GM12878 (cell line): ENCODE data around the gene TFAP2B. TPM values are rescaled to one million over a fixed set of nuclear protein-coding genes. Genes with fewer than 3 reads are reported as not detected.

Source experiments
- BHLHE40 ChIP-seq, 2 experiments: fragments of 450-650 bp in 1 of 2; IDR thresholded peaks; 2 replicates each; pipeline ENCODE4 v1.6.1; 2011 to 2017; ENCODE audit warnings: low read depth in 2 of 2, borderline replicate concordance in 1 of 2, improper control_type of control experiment in 1 of 2, low read length in 1 of 2, mild to moderate bottlenecking in 1 of 2
- BRCA1 ChIP-seq: IDR thresholded peaks from 2 replicates; pipeline ENCODE4 v1.6.1; 2011; ENCODE audit warnings: low read depth, low read length, improper control_type of control experiment
- CBFB ChIP-seq: IDR thresholded peaks from 2 replicates; pipeline ENCODE4 v1.6.1; 2016; ENCODE audit warnings: antibody characterized with exemption, low read depth
- HCFC1 ChIP-seq: fragments of 150-350 bp; IDR thresholded peaks from 2 replicates; pipeline ENCODE4 v1.6.1; 2014; ENCODE audit warnings: low read length
- PBX3 ChIP-seq: IDR thresholded peaks from 2 replicates; pipeline ENCODE4 v1.6.1; 2011; ENCODE audit warnings: mild to moderate bottlenecking, low read depth, low read length, moderate library complexity; ENCODE audit not compliant: insufficient replicate concordance
- RBBP5 ChIP-seq: fragments of 200-600 bp; sonication (generic); conservative IDR thresholded peaks from 2 replicates; pipeline ENCODE4 v1.6.1; 2016
- RCOR1 ChIP-seq: conservative IDR thresholded peaks from 2 replicates; pipeline ENCODE4 v1.6.1; 2012; ENCODE audit warnings: low read depth, low read length, improper control_type of control experiment
- RFX5 ChIP-seq: IDR thresholded peaks from 2 replicates; pipeline ENCODE4 v1.6.1; 2011; ENCODE audit warnings: low read depth, low read length, improper control_type of control experiment
- SRF ChIP-seq, 2 experiments: IDR thresholded peaks; 2 replicates each; pipeline ENCODE4 v1.6.1; 2011; ENCODE audit warnings: low read depth in 2 of 2, low read length in 2 of 2, mild to moderate bottlenecking in 1 of 2, moderate library complexity in 1 of 2
- STAT3 ChIP-seq: IDR thresholded peaks from 2 replicates; pipeline ENCODE4 v1.6.1; 2011; ENCODE audit warnings: low read depth, low read length, improper control_type of control experiment
- USF1 ChIP-seq: IDR thresholded peaks from 2 replicates; pipeline ENCODE4 v1.6.1; 2011; ENCODE audit warnings: borderline replicate concordance, low read depth, mild to moderate bottlenecking, moderate library complexity, mixed read lengths, low read length; ENCODE audit not compliant: insufficient read depth; ENCODE audit errors: extremely low read length
- WRNIP1 ChIP-seq: IDR thresholded peaks from 2 replicates; pipeline ENCODE4 v1.6.1; 2011; ENCODE audit warnings: low read depth, low read length, improper control_type of control experiment, borderline replicate concordance
- ZNF24 ChIP-seq: fragments of 450-650 bp; IDR thresholded peaks from 2 replicates; pipeline ENCODE4 v1.6.1; 2017; ENCODE audit warnings: antibody characterized with exemption, mild to moderate bottlenecking
- polyA plus RNA-seq, 11 experiments: library from polyadenylated mRNA; depleted of rRNA in 4 of 11; unstranded in 6 of 11; stranded (reverse) in 5 of 11; fragments of >200 nt; fragmentation: Nextera tagmentation in 4 of 11; fragmentation: Illumina TruSeq in 1 of 11; extraction: Ambion mirVana in 4 of 11; extraction: Trizol in 1 of 11; gene quantifications; 1 replicate in 1 of 11; 2 replicates in 10 of 11; pipeline versions ENCODE4 v1.2.1 to v1.2.3, GENCODE V29; 2011 to 2016; ENCODE audit warnings: inconsistent platforms in 2 of 11, missing spikeins in 2 of 11, low read depth in 1 of 11
- total RNA-seq, 4 experiments: library from RNA; depleted of rRNA in 3 of 4; stranded (reverse); fragments of >200 nt in 3 of 4; fragmentation: Illumina TruSeq in 1 of 4; extraction: Trizol in 1 of 4; gene quantifications; 2 replicates each; pipeline versions ENCODE4 v1.2.1 to v1.2.3, GENCODE V29; 2013 to 2021

Gene TFAP2B
- total and polyA plus RNA-seq, 10 of the 15 experiments (the other 5 are each of a cell fraction or from before 2014, with no cell fraction given) = 0.03 to 0.15 (median 0.07) TPM; not detected in 5

- TF ChIP-seq PBX3 = no peak
- TF ChIP-seq RBBP5 = no peak
- no peak for TF ChIP-seq STAT3
- no peak for TF ChIP-seq CBFB
- no peak for TF ChIP-seq RCOR1
- no peak for TF ChIP-seq SRF (IDR thresholded peaks at IDR 0.05; ENCODE audit: low read depth in 2 of 2, low read length in 2 of 2)
- no peak for TF ChIP-seq RFX5
- TF ChIP-seq ZNF24 = no peak
- no peak for TF ChIP-seq BHLHE40 (IDR thresholded peaks at IDR 0.05; ENCODE audit: borderline replicate concordance in 1 of 2, low read depth in 2 of 2, low read length in 1 of 2)
- no peak for TF ChIP-seq BRCA1
- no peak for TF ChIP-seq HCFC1
- TF ChIP-seq USF1 = no peak
- no peak for TF ChIP-seq WRNIP1
These were observed 32.6 kb downstream of the TFAP2B start (continued) for GRCh38 chr6:50851049-50851845.
